ENCODE results near the gene CELF1.

- no peak for TF ChIP-seq CTCF (conservative IDR thresholded peaks at IDR 0.05; ENCODE audit: low read length)
- no peak for TF ChIP-seq EZH2phosphoT487 (IDR thresholded peaks at IDR 0.05; ENCODE audit: borderline replicate concordance)
Observed at GRCh38 chr11:47430524-47430923, 122.4 kb downstream of the CELF1 start.
